Astrocyte (in vitro differentiated cells and primary cell): ENCODE results near the gene CDK14. TPM values are rescaled to one million over a fixed set of nuclear protein-coding genes. Genes with fewer than 3 reads are reported as not detected.

Experiments
- DNase-seq: peaks from one replicate; pipeline ENCODE4 v3.0.0-alpha.2; 2010; ENCODE audit warnings: low read depth
- FAIRE-seq: peaks from 2 replicates; lab custom pipeline; 2011; peaks lifted over from hg19 to GRCh38; lab: Jason Lieb, UNC
- H2AFZ ChIP-seq: 2 replicates; pipeline ENCODE4 v1.6.0; 2012; ENCODE audit warnings: low read depth, low read length, inconsistent platforms
- H3K27ac ChIP-seq: 2 replicates; pipeline ENCODE4 v1.5.1; 2011; ENCODE audit warnings: low read depth, low read length, inconsistent platforms
- H3K27me3 ChIP-seq: 2 replicates; pipeline ENCODE4 v1.6.0; 2011; ENCODE audit warnings: low read length, inconsistent platforms; ENCODE audit not compliant: insufficient read depth
- H3K36me3 ChIP-seq: 2 replicates; pipeline ENCODE4 v1.5.1; 2011; ENCODE audit warnings: low read length, inconsistent platforms; ENCODE audit not compliant: insufficient read depth
- H3K4me1 ChIP-seq: 2 replicates; pipeline ENCODE4 v1.5.1; 2011; ENCODE audit warnings: low read length, inconsistent platforms; ENCODE audit not compliant: insufficient read depth
- H3K4me2 ChIP-seq: 2 replicates; pipeline ENCODE4 v1.6.0; 2012; ENCODE audit warnings: low read length, inconsistent platforms
- H3K4me3 ChIP-seq: 2 replicates; pipeline ENCODE4 v1.5.1; 2011; ENCODE audit warnings: low read depth, mild to moderate bottlenecking, low read length, inconsistent platforms; ENCODE audit not compliant: insufficient read depth
- H3K79me2 ChIP-seq: 2 replicates; pipeline ENCODE4 v1.6.0; 2012; ENCODE audit warnings: mild to moderate bottlenecking, low read length, inconsistent platforms; ENCODE audit not compliant: insufficient read depth
- H3K9ac ChIP-seq: 2 replicates; pipeline ENCODE4 v1.6.0; 2012; ENCODE audit warnings: mild to moderate bottlenecking, low read length, inconsistent platforms
- H3K9me3 ChIP-seq: 2 replicates; pipeline ENCODE4 v1.5.1; 2012; ENCODE audit warnings: low read depth, mild to moderate bottlenecking, low read length, inconsistent platforms; ENCODE audit not compliant: insufficient read depth
- H4K20me1 ChIP-seq: 2 replicates; pipeline ENCODE4 v1.6.0; 2012; ENCODE audit warnings: low read length, inconsistent platforms; ENCODE audit not compliant: insufficient read depth
- H3K27ac Mint-ChIP-seq: one replicate; pipeline ENCODE4 v1.8.0; 2021; ENCODE audit warnings: mild to moderate bottlenecking, mixed read lengths; ENCODE audit not compliant: unreplicated experiment
- H3K27me3 Mint-ChIP-seq: one replicate; pipeline ENCODE4 v1.8.0; 2021; ENCODE audit warnings: low read depth, mixed read lengths; ENCODE audit not compliant: unreplicated experiment
- H3K36me3 Mint-ChIP-seq: one replicate; pipeline ENCODE4 v1.8.0; 2021; ENCODE audit warnings: low read depth, mixed read lengths; ENCODE audit not compliant: unreplicated experiment
- H3K4me1 Mint-ChIP-seq: one replicate; pipeline ENCODE4 v1.8.0; 2021; ENCODE audit warnings: low read depth, mixed read lengths; ENCODE audit not compliant: unreplicated experiment
- H3K4me3 Mint-ChIP-seq: one replicate; pipeline ENCODE4 v1.8.0; 2021; ENCODE audit warnings: mild to moderate bottlenecking, moderate library complexity, mixed read lengths; ENCODE audit not compliant: unreplicated experiment
- H3K9me3 Mint-ChIP-seq: one replicate; pipeline ENCODE4 v1.8.0; 2021; ENCODE audit warnings: mild to moderate bottlenecking, mixed read lengths; ENCODE audit not compliant: unreplicated experiment
- EZH2 ChIP-seq: IDR thresholded peaks from 2 replicates; pipeline ENCODE4 v1.6.1; 2012; ENCODE audit warnings: mild to moderate bottlenecking, low read length, inconsistent platforms; ENCODE audit not compliant: insufficient read depth
- total RNA-seq: library from RNA; stranded (reverse); gene quantifications from 2 replicates; pipeline ENCODE4 v1.2.1, GENCODE V29; 2021
- TF ChIP-seq, protein P1 (sequence below): IDR thresholded peaks from 2 replicates; pipeline ENCODE4 v1.5.1; 2011; ENCODE audit warnings: low read depth, mild to moderate bottlenecking, inconsistent platforms, low read length, moderate library complexity; ENCODE audit not compliant: insufficient read depth

Gene CDK14
- total RNA-seq, 1 donor from 2014 or later, result 30.2 TPM

DNA sequence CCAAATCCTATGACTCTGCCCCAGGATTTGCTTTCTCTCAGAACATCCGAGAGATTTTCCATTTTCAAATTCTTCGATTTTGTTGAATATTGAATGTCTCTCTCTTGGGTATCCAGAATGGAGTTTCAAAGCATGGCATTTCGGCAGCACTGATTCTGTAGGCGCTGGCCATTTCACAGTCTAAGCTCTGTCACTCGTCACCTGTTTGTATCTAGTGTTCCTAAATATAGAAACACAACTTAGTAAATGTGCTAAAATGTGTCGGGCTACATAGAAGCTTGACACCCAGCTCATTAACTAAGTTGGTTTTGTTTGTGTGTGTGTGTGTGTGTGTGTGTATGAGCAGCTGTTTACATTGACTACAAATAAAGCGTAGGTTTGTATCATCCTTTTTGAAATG lies 494.6 kb downstream of the CDK14 start:
- Mint-ChIP-seq H3K36me3 (no peaks in the 10 kb centered on the region), H3K27me3 (no peaks in the 10 kb centered on the region), H3K9me3 (no peaks in the 10 kb centered on the region), H3K27ac (no peak overlapping the region), H3K4me3 (no peak overlapping the region), H3K4me1 (no peaks in the 10 kb centered on the region)
- H2AFZ ChIP-seq, result no peak overlapping the region
- no peaks in the 10 kb centered on the region for H3K9me3 ChIP-seq
- no peak overlapping the region for H3K4me3 ChIP-seq
- no peak overlapping the region for H3K4me2 ChIP-seq
- H3K4me1 ChIP-seq, result no peaks in the 10 kb centered on the region
- H4K20me1 ChIP-seq, result no peaks in the 10 kb centered on the region
- DNase-seq (no peak), FAIRE-seq (no peak)
- H3K27ac ChIP-seq, result no peak overlapping the region
- no peak overlapping the region for H3K9ac ChIP-seq
- no peak for TF ChIP-seq EZH2
- TF ChIP-seq, protein P1, sequence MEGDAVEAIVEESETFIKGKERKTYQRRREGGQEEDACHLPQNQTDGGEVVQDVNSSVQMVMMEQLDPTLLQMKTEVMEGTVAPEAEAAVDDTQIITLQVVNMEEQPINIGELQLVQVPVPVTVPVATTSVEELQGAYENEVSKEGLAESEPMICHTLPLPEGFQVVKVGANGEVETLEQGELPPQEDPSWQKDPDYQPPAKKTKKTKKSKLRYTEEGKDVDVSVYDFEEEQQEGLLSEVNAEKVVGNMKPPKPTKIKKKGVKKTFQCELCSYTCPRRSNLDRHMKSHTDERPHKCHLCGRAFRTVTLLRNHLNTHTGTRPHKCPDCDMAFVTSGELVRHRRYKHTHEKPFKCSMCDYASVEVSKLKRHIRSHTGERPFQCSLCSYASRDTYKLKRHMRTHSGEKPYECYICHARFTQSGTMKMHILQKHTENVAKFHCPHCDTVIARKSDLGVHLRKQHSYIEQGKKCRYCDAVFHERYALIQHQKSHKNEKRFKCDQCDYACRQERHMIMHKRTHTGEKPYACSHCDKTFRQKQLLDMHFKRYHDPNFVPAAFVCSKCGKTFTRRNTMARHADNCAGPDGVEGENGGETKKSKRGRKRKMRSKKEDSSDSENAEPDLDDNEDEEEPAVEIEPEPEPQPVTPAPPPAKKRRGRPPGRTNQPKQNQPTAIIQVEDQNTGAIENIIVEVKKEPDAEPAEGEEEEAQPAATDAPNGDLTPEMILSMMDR, result no peak
- no peaks in the 10 kb centered on the region for H3K79me2 ChIP-seq
- no peaks in the 10 kb centered on the region for H3K27me3 ChIP-seq
- H3K36me3 ChIP-seq, result no peaks in the 10 kb centered on the region

- FAIRE-seq (no peak), DNase-seq (no peak)
- TF ChIP-seq, protein P1, result no peak
- TF ChIP-seq EZH2, result no peak
- no peak overlapping the region for H2AFZ ChIP-seq
- no peaks in the 10 kb centered on the region for H3K36me3 ChIP-seq
- no peaks in the 10 kb centered on the region for H3K4me1 Mint-ChIP-seq
- no peaks in the 10 kb centered on the region for H3K79me2 ChIP-seq
- no peaks in the 10 kb centered on the region for H3K36me3 Mint-ChIP-seq
- H3K27me3 Mint-ChIP-seq, result no peaks in the 10 kb centered on the region
- no peak overlapping the region for H3K4me3 ChIP-seq
- H3K9me3 ChIP-seq, result no peaks in the 10 kb centered on the region
- no peaks in the 10 kb centered on the region for H3K27me3 ChIP-seq
- H3K4me3 Mint-ChIP-seq, result no peak overlapping the region
- H3K9me3 Mint-ChIP-seq, result no peaks in the 10 kb centered on the region
- no peak overlapping the region for H3K27ac Mint-ChIP-seq
- no peak overlapping the region for H3K27ac ChIP-seq
- H3K9ac ChIP-seq, result no peak overlapping the region
- H4K20me1 ChIP-seq, result no peaks in the 10 kb centered on the region
- H3K4me1 ChIP-seq, result no peaks in the 10 kb centered on the region
- H3K4me2 ChIP-seq, result no peak overlapping the region
Measured at GRCh38 chr7:91091631-91092030, 495.5 kb downstream of the CDK14 start.

GRCh38 chr7:91093181-91093580 lies 497.1 kb downstream of the CDK14 start:
- Mint-ChIP-seq H3K4me1 (no peaks in the 10 kb centered on the region), H3K27me3 (no peaks in the 10 kb centered on the region), H3K9me3 (no peaks in the 10 kb centered on the region), H3K4me3 (no peak overlapping the region), H3K36me3 (no peaks in the 10 kb centered on the region), H3K27ac (no peak overlapping the region)
- Histone ChIP-seq H3K79me2 (no peaks in the 10 kb centered on the region), H3K4me1 (no peaks in the 10 kb centered on the region), H3K4me2 (no peak overlapping the region), H4K20me1 (no peaks in the 10 kb centered on the region), H2AFZ (no peak overlapping the region), H3K9me3 (no peaks in the 10 kb centered on the region), H3K9ac (no peak overlapping the region), H3K4me3 (no peak overlapping the region), H3K27ac (no peak overlapping the region), H3K27me3 (no peaks in the 10 kb centered on the region), H3K36me3 (no peaks in the 10 kb centered on the region)
- DNase-seq, result no peak
- no peak for TF ChIP-seq EZH2
- FAIRE-seq, result no peak
